HepG2 (cell line): ENCODE measurements around the gene RYR2.

Experiments used
- ZNF263 ChIP-seq: sonication (generic); formaldehyde crosslinking; IDR thresholded peaks from 2 replicates; pipeline ENCODE4 v1.4.0; 2020; ENCODE audit warnings: missing genetic modification reagents
- TF ChIP-seq, protein P1 (sequence below): IDR thresholded peaks from 2 replicates; pipeline ENCODE4 v1.6.1; 2012; ENCODE audit warnings: inconsistent platforms

DNA sequence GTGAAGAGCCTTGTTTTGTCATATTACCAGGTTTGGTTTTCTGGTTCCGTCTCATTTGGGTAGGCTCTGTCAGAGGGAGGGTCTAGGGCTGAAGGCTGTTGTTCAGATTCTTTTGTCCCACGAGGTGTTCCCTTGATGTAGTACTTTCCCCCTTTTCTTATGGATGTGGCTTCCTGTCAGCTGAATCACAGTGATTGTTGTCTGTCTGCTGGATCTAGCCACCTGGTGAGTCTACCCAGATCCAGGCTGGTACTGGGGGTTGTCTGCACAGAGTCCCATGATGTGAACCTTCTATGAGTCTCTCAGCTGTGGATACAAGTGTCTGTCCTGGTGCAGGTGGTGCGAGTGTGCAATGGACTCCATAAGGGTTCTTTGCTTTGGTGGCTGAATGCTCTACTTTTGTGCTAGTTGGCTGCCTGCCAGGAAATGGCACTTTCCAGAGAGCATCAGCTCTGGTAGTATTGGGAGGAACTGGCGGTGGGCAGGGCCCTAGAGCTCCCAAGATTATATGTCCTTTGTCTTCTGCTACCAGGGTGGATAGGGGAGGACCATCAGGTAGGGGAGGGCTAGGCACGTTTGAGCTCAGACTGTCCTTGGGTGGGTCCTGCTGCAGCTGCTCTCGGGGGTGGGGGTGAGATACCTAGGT lies 246.0 kb downstream of the RYR2 start:
- TF ChIP-seq, protein P1, sequence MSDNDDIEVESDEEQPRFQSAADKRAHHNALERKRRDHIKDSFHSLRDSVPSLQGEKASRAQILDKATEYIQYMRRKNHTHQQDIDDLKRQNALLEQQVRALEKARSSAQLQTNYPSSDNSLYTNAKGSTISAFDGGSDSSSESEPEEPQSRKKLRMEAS = no peak
- TF ChIP-seq ZNF263 = no peak
